Measurements from ENCODE around the gene SLCO3A1.
"Not testable (repeated sequence)": the region's sequence is repeated elsewhere in the genome, so short reads cannot be mapped to it uniquely, and the experiment has no call there.

SLCO3A1 gene

GRCh38 chr15:92170897-92171296 lies 317.4 kb downstream of the SLCO3A1 start:
- DNase-seq = no peak

GRCh38 chr15:92178911-92179310 lies 325.4 kb downstream of the SLCO3A1 start:
- DNase-seq = no peak

- no peak for DNase-seq
Observed at GRCh38 chr15:92184142-92184541, 330.6 kb downstream of the SLCO3A1 start.

GRCh38 chr15:92184679-92185230 lies 331.2 kb downstream of the SLCO3A1 start:
- DNase-seq = no peak

GRCh38 chr15:92187975-92188374 lies 334.5 kb downstream of the SLCO3A1 start:
- DNase-seq = no peak

GRCh38 chr15:92189166-92189565 lies 335.7 kb downstream of the SLCO3A1 start:
- no peak for DNase-seq

- DNase-seq = no peak
Observed at GRCh38 chr15:92195241-92195640, 341.7 kb downstream of the SLCO3A1 start.

- DNase-seq = no peak
Observed at GRCh38 chr15:92196342-92196741, 342.8 kb downstream of the SLCO3A1 start.

- DNase-seq = no peak
Observed at GRCh38 chr15:92197746-92198145, 344.2 kb downstream of the SLCO3A1 start.

GRCh38 chr15:92200891-92201290 lies 347.4 kb downstream of the SLCO3A1 start:
- no peak for DNase-seq

- no peak for DNase-seq
Observed at GRCh38 chr15:92205255-92205739, 351.8 kb downstream of the SLCO3A1 start.

- not testable (repeated sequence) for DNase-seq
Observed at GRCh38 chr15:92207601-92208000, 354.1 kb downstream of the SLCO3A1 start.

Data from SHP77 (cell line).